Natural killer cell (primary cell): Measurements from ENCODE around the gene PIWIL4. TPM values are rescaled to one million over a fixed set of nuclear protein-coding genes. Genes with fewer than 3 reads are reported as not detected.
"Not testable (repeated sequence)": the region's sequence is repeated elsewhere in the genome, so short reads cannot be mapped to it uniquely, and the experiment has no call there.

Source experiments
- ATAC-seq, 3 donors: fragments of 150-1000 bp in 2 of 3; fragments of 200-7000 bp in 1 of 3; cut with Tn5 transposase; 1 replicate in 1 of 3; 2 replicates in 2 of 3; pipeline ENCODE4 v1.10.0; 2021; ENCODE audit warnings: mild to moderate bottlenecking in 2 of 3, moderate library complexity in 2 of 3
- DNase-seq, 2 donors: peaks; one replicate each; pipeline versions ENCODE4 v3.0.0 to v3.0.0-alpha.2; 2013 to 2021; ENCODE audit warnings: mixed read lengths in 1 of 2
- H3K27ac ChIP-seq: one replicate; pipeline ENCODE4 v1.5.1; 2013; ENCODE audit warnings: mild to moderate bottlenecking, low read length
- H3K27me3 ChIP-seq: one replicate; pipeline ENCODE4 v1.6.1; 2013; ENCODE audit warnings: low read length; ENCODE audit not compliant: control insufficient read depth, insufficient read depth
- H3K36me3 ChIP-seq: one replicate; pipeline ENCODE4 v1.6.1; 2013; ENCODE audit warnings: low read length; ENCODE audit not compliant: control insufficient read depth, insufficient read depth
- H3K4me1 ChIP-seq: one replicate; pipeline ENCODE4 v1.6.1; 2013; ENCODE audit warnings: low read length; ENCODE audit not compliant: control insufficient read depth, insufficient read depth
- H3K4me3 ChIP-seq: one replicate; pipeline ENCODE4 v1.5.1; 2013; ENCODE audit warnings: low read length
- H3K9me3 ChIP-seq: one replicate; pipeline ENCODE4 v1.6.1; 2013; ENCODE audit warnings: low read length; ENCODE audit not compliant: control insufficient read depth, insufficient read depth
- H3K27ac Mint-ChIP-seq, 2 donors: one replicate each; pipeline ENCODE4 v1.8.0; 2022; ENCODE audit warnings: mild to moderate bottlenecking in 2 of 2, mixed read lengths in 2 of 2, moderate library complexity in 1 of 2
- H3K27me3 Mint-ChIP-seq, 2 donors: one replicate each; pipeline ENCODE4 v1.8.0; 2022; ENCODE audit warnings: low read depth in 2 of 2, mixed read lengths in 2 of 2
- H3K36me3 Mint-ChIP-seq: one replicate; pipeline ENCODE4 v1.8.0; 2022; ENCODE audit warnings: mixed read lengths
- H3K4me1 Mint-ChIP-seq, 2 donors: one replicate each; pipeline ENCODE4 v1.8.0; 2022; ENCODE audit warnings: mixed read lengths in 2 of 2
- H3K4me3 Mint-ChIP-seq: one replicate; pipeline ENCODE4 v1.8.0; 2022; ENCODE audit warnings: mild to moderate bottlenecking, moderate library complexity, mixed read lengths
- H3K9me3 Mint-ChIP-seq, 2 donors: one replicate each; pipeline ENCODE4 v1.8.0; 2022; ENCODE audit warnings: mixed read lengths in 2 of 2
- WGBS: methylation state at CpG from one replicate; pipeline ENCODE4 v1.1.7; 2013; ENCODE audit warnings: missing lambda C conversion rate; ENCODE audit not compliant: insufficient coverage; 5-methylcytosine and 5-hydroxymethylcytosine counted together
- intact Hi-C: fragments of 100-400 bp; cut with micrococcal nuclease; formaldehyde crosslinking; loops from one replicate; pipeline ENCODE4 v1.14.2; 2022
- total RNA-seq, 4 donors: library from RNA; stranded (reverse); fragments of 120-200 nt in 1 of 4; gene quantifications; one replicate each; pipeline versions ENCODE4 v1.2.3 to v1.2.4, GENCODE V29; 2013 to 2022
- TF ChIP-seq, protein P1 (sequence below): fragments of 200-600 bp; IDR thresholded peaks from one replicate; pipeline ENCODE4 v1.8.0; 2022; ENCODE audit warnings: antibody characterized with exemption

Gene PIWIL4
- total RNA-seq, 3 donors from 2014 or later (not counting 1 experiment from before 2014, with no cell fraction given) = 2.0 to 2.7 (median 2.2) TPM

DNA sequence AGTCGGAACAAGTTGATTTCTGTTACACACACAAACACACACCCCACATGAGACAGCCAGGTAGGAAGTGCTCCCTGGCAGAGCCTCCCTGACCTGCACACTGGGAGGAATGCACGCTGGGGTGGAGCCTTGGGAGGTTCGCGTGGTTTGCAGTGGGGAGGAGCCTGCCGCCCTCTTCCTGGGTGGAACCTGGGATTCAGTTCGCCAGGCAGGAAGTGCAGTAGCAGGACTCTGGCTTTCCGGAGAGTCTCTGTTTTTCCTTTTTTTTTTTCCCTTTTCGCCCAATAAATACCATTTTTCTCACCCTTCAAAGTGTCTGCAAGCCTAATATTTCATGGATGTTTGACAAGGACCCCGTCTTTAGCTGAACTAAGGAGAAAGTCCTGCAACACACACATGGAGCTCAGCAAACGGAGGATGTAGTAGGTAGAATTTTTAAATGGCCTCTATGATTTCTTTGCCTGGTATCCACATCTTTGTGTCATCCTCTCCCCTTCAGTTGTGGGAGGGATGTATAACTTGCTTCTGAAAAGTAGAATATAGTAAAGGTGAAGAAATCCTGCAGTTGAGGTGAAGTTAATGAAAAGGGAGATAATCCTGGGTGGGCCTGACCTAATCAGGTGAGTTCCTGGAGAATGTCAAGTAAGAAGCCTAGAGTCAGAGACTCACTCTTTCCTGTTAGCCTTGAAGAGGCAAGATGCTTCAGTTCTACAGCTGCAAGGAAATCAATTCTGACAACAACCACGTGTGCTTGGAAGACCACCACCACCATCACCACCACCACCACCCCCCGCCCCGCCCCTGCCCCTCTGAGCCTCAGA, 72.9 kb downstream of the PIWIL4 start:
- 90% methylated on average over 11 of the region's 13 CpGs for WGBS
- H3K9me3 ChIP-seq = no peaks in the 10 kb centered on the region
- Mint-ChIP-seq H3K4me3 (no peak overlapping the region), H3K27ac (no peak overlapping the region), H3K27me3 (no peaks in the 10 kb centered on the region), H3K4me1 (peaks cover 11 to 14% of the 10 kb centered on the region in 2 donors), H3K9me3 (no peaks in the 10 kb centered on the region), H3K36me3 (no peaks in the 10 kb centered on the region)
- no peak overlapping the region for H3K4me3 ChIP-seq
- ATAC-seq = no peak
- no peaks in the 10 kb centered on the region for H3K4me1 ChIP-seq
- intact Hi-C loops = no loop called here
- H3K27ac ChIP-seq = no peak overlapping the region
- no peaks in the 10 kb centered on the region for H3K36me3 ChIP-seq
- DNase-seq = no peak
- TF ChIP-seq, protein P1, sequence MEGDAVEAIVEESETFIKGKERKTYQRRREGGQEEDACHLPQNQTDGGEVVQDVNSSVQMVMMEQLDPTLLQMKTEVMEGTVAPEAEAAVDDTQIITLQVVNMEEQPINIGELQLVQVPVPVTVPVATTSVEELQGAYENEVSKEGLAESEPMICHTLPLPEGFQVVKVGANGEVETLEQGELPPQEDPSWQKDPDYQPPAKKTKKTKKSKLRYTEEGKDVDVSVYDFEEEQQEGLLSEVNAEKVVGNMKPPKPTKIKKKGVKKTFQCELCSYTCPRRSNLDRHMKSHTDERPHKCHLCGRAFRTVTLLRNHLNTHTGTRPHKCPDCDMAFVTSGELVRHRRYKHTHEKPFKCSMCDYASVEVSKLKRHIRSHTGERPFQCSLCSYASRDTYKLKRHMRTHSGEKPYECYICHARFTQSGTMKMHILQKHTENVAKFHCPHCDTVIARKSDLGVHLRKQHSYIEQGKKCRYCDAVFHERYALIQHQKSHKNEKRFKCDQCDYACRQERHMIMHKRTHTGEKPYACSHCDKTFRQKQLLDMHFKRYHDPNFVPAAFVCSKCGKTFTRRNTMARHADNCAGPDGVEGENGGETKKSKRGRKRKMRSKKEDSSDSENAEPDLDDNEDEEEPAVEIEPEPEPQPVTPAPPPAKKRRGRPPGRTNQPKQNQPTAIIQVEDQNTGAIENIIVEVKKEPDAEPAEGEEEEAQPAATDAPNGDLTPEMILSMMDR = no peak
- no peaks in the 10 kb centered on the region for H3K27me3 ChIP-seq

DNA sequence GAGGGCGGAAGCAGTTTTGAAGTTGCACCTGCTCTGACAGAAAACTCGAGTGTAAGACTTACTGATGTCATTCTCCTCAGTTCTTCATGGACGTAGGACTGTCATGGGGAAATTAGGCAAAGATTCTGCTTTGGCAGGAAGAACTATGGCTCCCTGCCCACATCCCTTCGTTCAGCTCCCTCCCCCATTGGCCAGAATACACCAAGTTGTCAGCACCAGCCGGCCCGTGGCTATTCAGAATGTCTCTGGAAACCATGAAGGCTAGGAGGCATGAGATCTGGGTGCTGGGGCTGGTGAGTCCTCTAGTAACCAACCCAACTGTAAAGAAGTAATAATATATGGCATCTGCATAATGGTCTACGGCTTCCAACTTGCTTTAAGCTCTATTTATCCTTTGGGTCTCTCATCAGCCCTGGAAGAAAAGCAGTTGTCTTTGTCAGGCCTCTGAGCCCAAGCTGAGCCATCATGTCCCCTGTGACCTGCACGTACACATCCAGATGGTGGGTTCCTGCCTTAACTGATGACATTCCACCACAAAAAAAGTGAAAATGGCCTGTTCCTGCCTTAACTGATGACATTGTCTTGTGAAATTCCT, 74.1 kb downstream of the PIWIL4 start:
- TF ChIP-seq, protein P1 = no peak
- intact Hi-C loops = no loop called here
- Mint-ChIP-seq H3K4me1 (peaks cover 11 to 14% of the 10 kb centered on the region in 2 donors), H3K4me3 (no peak overlapping the region), H3K9me3 (no peaks in the 10 kb centered on the region), H3K27me3 (no peaks in the 10 kb centered on the region), H3K36me3 (no peaks in the 10 kb centered on the region), H3K27ac (no peak overlapping the region)
- H3K27me3 ChIP-seq = no peaks in the 10 kb centered on the region
- H3K9me3 ChIP-seq = no peaks in the 10 kb centered on the region
- WGBS = 79% methylated on average over 7 of the region's 8 CpGs
- H3K36me3 ChIP-seq = no peaks in the 10 kb centered on the region
- H3K4me3 ChIP-seq = no peak overlapping the region
- H3K4me1 ChIP-seq = no peaks in the 10 kb centered on the region
- H3K27ac ChIP-seq = no peak overlapping the region
- ATAC-seq (no peak), DNase-seq (no peak)

DNA sequence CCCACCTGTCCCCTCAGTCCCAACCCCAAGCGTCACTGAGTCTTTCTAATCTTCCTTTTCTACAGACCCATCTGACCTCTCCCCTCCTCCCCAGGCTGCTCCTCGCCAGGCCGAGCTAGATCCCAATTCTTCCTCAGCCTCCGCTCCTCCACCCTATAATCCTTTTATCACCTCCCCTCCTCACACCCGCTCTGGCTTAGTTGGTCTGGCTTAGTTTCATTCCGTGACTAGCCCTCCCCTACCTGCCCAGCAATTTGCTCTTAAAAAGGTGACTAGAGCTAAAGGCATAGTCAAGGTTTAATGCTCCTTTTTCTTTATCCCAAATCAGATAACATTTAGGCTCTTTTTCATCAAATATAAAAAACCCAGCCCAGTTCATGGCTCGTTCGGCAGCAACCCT, 76.0 kb downstream of the PIWIL4 start:
- WGBS = 78% methylated on average over 6 of the region's 8 CpGs
- intact Hi-C loops, H3K27me3 Mint-ChIP-seq: not testable (repeated sequence)

DNA sequence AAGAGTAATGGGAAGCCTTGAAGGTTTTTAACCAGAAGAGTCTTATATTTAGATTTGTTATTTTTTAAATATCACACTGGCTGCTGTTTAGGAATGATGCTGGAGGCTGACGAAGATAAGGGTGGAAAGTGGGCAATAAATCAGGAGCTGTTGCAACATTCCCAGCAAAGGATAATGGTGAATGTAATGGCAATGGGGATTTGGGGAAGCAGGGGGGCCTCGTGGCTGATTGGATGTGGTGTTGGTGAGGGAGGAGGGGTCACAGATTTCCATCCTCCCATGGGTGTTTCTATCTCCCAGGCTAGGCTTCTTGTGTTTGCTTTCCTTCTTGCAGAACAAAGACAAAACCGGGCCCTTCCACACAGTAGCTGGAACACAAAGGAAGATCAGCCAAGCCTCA, 80.8 kb downstream of the PIWIL4 start:
- TF ChIP-seq, protein P1 = no peak
- ATAC-seq (no peak), DNase-seq (no peak)
- Histone ChIP-seq H3K9me3 (no peaks in the 10 kb centered on the region), H3K4me1 (no peaks in the 10 kb centered on the region), H3K27ac (no peak overlapping the region), H3K36me3 (no peaks in the 10 kb centered on the region), H3K4me3 (no peak overlapping the region), H3K27me3 (no peaks in the 10 kb centered on the region)
- Mint-ChIP-seq H3K27me3 (peaks cover 0 to 8% of the 10 kb centered on the region in 2 donors), H3K36me3 (no peaks in the 10 kb centered on the region), H3K27ac (no peak overlapping the region), H3K4me3 (no peak overlapping the region), H3K4me1 (no peaks in the 10 kb centered on the region), H3K9me3 (no peaks in the 10 kb centered on the region)
- 71% methylated on average over 3 of the region's 3 CpGs for WGBS
- intact Hi-C loops = no loop called here

More for the DNA sequence above, 76.0 kb downstream of the PIWIL4 start:
- H3K4me3 Mint-ChIP-seq, H3K9me3 ChIP-seq, H3K27me3 ChIP-seq, H3K4me1 ChIP-seq, H3K27ac Mint-ChIP-seq, ATAC-seq, H3K36me3 ChIP-seq, H3K9me3 Mint-ChIP-seq, DNase-seq, H3K27ac ChIP-seq, H3K36me3 Mint-ChIP-seq, H3K4me3 ChIP-seq: not testable (repeated sequence)
- peaks cover 11 to 12% of the 10 kb centered on the region in 2 donors for H3K4me1 Mint-ChIP-seq
